A673 (cell line): Measurements from ENCODE around the gene DOCK8.

Experiments
- EZH2 ChIP-seq: fragments of 200-600 bp; sonication (generic); IDR thresholded peaks from 2 replicates; pipeline ENCODE4 v1.6.1; 2017; ENCODE audit warnings: borderline replicate concordance, low read depth, mild to moderate bottlenecking, mixed read lengths, antibody characterized with exemption, low read length; ENCODE audit not compliant: poor library complexity, severe bottlenecking
- TF ChIP-seq, protein P1 (sequence below): fragments of 300-800, 200-600 bp; sonication (generic); conservative IDR thresholded peaks from 2 replicates; pipeline ENCODE4 v1.5.1; 2017; ENCODE audit warnings: low read depth, mild to moderate bottlenecking, antibody characterized with exemption, low read length, moderate library complexity, mixed read lengths

DNA sequence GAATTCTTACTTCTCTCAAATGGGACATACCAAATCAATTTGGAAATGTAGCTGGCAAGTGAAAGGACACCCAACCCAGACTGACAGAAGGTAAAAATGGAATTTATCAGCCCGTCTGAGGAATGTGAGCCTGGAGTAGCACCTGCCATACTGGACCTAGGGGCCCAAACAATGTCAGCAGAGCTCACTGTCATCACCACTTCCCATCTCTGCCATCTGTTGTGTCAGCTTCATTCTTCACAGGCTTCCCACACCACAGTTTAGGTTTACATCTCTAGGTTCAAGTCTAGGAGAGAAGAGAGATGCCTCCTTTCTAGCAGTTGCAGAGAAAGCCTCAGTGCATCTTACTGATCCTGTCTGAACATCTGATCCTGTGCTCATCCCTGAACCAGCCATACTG, 222.4 kb downstream of the DOCK8 start:
- TF ChIP-seq, protein P1, sequence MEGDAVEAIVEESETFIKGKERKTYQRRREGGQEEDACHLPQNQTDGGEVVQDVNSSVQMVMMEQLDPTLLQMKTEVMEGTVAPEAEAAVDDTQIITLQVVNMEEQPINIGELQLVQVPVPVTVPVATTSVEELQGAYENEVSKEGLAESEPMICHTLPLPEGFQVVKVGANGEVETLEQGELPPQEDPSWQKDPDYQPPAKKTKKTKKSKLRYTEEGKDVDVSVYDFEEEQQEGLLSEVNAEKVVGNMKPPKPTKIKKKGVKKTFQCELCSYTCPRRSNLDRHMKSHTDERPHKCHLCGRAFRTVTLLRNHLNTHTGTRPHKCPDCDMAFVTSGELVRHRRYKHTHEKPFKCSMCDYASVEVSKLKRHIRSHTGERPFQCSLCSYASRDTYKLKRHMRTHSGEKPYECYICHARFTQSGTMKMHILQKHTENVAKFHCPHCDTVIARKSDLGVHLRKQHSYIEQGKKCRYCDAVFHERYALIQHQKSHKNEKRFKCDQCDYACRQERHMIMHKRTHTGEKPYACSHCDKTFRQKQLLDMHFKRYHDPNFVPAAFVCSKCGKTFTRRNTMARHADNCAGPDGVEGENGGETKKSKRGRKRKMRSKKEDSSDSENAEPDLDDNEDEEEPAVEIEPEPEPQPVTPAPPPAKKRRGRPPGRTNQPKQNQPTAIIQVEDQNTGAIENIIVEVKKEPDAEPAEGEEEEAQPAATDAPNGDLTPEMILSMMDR, result no peak
- no peak for TF ChIP-seq EZH2
